ENCODE measurements around the gene MED20. TPM values are rescaled to one million over a fixed set of nuclear protein-coding genes. Genes with fewer than 3 reads are reported as not detected.
A peak's percentile ranks its signal among the peaks of the same experiment; 100 is the strongest.

The MED20 gene
- total and polyA plus RNA-seq, 8 donors: 1.2 to 34.4 (median 10.3) TPM

- peak overlapping the region in 1 of 5 donors; percentile 90 for H3K27ac ChIP-seq
- peaks cover 15 to 55% (median 45%) of the 10 kb centered on the region in 4 donors for H3K4me1 ChIP-seq
- DNase-seq: no peak
- no peak overlapping the region for H3K4me3 ChIP-seq
- H3K36me3 ChIP-seq: peaks cover 53 to 75% (median 69%) of the 10 kb centered on the region in 4 donors
- H3K9me3 ChIP-seq: no peaks in the 10 kb centered on the region
- intact Hi-C loops (cut with DNase I; ENCODE audit: low total_unique reads): loop anchor here (10.0 kb wide), 1 partner anchor 110 kb away; no protein-coding TSS in a partner anchor
- TF ChIP-seq POLR2AphosphoS5 (IDR thresholded peaks at IDR 0.05) (no peak), EP300 (IDR thresholded peaks at IDR 0.05) (no peak), POLR2A (IDR thresholded peaks at IDR 0.05) (no peak)
- TF ChIP-seq, protein P1, sequence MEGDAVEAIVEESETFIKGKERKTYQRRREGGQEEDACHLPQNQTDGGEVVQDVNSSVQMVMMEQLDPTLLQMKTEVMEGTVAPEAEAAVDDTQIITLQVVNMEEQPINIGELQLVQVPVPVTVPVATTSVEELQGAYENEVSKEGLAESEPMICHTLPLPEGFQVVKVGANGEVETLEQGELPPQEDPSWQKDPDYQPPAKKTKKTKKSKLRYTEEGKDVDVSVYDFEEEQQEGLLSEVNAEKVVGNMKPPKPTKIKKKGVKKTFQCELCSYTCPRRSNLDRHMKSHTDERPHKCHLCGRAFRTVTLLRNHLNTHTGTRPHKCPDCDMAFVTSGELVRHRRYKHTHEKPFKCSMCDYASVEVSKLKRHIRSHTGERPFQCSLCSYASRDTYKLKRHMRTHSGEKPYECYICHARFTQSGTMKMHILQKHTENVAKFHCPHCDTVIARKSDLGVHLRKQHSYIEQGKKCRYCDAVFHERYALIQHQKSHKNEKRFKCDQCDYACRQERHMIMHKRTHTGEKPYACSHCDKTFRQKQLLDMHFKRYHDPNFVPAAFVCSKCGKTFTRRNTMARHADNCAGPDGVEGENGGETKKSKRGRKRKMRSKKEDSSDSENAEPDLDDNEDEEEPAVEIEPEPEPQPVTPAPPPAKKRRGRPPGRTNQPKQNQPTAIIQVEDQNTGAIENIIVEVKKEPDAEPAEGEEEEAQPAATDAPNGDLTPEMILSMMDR (IDR thresholded peaks at IDR 0.05): no peak
- H3K27me3 ChIP-seq: no peaks in the 10 kb centered on the region
- WGBS, 5 donors: 50 to 72% (median 60%) methylated on average over 1 of the region's 1 CpG
Measured at GRCh38 chr6:41935193-41935574, 14.2 kb upstream of the MED20 start.

- 73 to 79% (median 76%) methylated on average over 7 of the region's 7 CpGs for WGBS, 5 donors
- Histone ChIP-seq H3K27me3 (no peaks in the 10 kb centered on the region), H3K4me1 (peaks cover 9 to 48% (median 38%) of the 10 kb centered on the region in 4 donors), H3K36me3 (peaks cover 59 to 82% (median 76%) of the 10 kb centered on the region in 4 donors), H3K4me3 (no peak overlapping the region), H3K27ac (no peak overlapping the region), H3K9me3 (no peaks in the 10 kb centered on the region)
- TF ChIP-seq EP300 (IDR thresholded peaks at IDR 0.05) (no peak), POLR2AphosphoS5 (IDR thresholded peaks at IDR 0.05) (no peak), POLR2A (IDR thresholded peaks at IDR 0.05) (no peak)
- TF ChIP-seq, protein P1 (IDR thresholded peaks at IDR 0.05): no peak
- DNase-seq: no peak
- intact Hi-C loops (cut with DNase I; ENCODE audit: low total_unique reads): loop anchor here (10.0 kb wide), 1 partner anchor 110 kb away; no protein-coding TSS in a partner anchor
Measured at GRCh38 chr6:41934278-41935192, 13.6 kb upstream of the MED20 start.

GRCh38 chr6:41932378-41932777 lies 11.4 kb upstream of the MED20 start:
- Histone ChIP-seq H3K9me3 (no peaks in the 10 kb centered on the region), H3K27me3 (no peaks in the 10 kb centered on the region), H3K27ac (no peak overlapping the region), H3K36me3 (peaks cover 78 to 100% (median 95%) of the 10 kb centered on the region in 4 donors), H3K4me1 (peaks cover 0 to 27% (median 20%) of the 10 kb centered on the region in 4 donors), H3K4me3 (no peak overlapping the region)
- intact Hi-C loops (cut with DNase I; ENCODE audit: low total_unique reads): loop anchor here (10.0 kb wide), 1 partner anchor 112 kb away; no protein-coding TSS in a partner anchor
- TF ChIP-seq, protein P1 (IDR thresholded peaks at IDR 0.05): no peak
- TF ChIP-seq EP300 (IDR thresholded peaks at IDR 0.05): no peak
- TF ChIP-seq POLR2AphosphoS5 (IDR thresholded peaks at IDR 0.05): no peak
- TF ChIP-seq POLR2A (IDR thresholded peaks at IDR 0.05): no peak
- no peak for DNase-seq
- WGBS, 5 donors: 88 to 95% (median 91%) methylated on average over 15 of the region's 15 CpGs

GRCh38 chr6:41931792-41932191 lies 10.9 kb upstream of the MED20 start:
- peaks cover 81 to 100% (median 97%) of the 10 kb centered on the region in 4 donors for H3K36me3 ChIP-seq

More at GRCh38 chr6:41931792-41932191, 10.9 kb upstream of the MED20 start:
- DNase-seq: no peak
- Histone ChIP-seq H3K27ac (no peak overlapping the region), H3K4me1 (peaks cover 0 to 21% (median 15%) of the 10 kb centered on the region in 4 donors), H3K4me3 (no peak overlapping the region), H3K9me3 (no peaks in the 10 kb centered on the region), H3K27me3 (no peaks in the 10 kb centered on the region)
- TF ChIP-seq, protein P1 (IDR thresholded peaks at IDR 0.05): no peak
- no peak for TF ChIP-seq EP300 (IDR thresholded peaks at IDR 0.05)
- 47 to 65% (median 57%) methylated on average over 2 of the region's 2 CpGs for WGBS, 5 donors
- intact Hi-C loops (cut with DNase I; ENCODE audit: low total_unique reads): loop anchor here (10.0 kb wide), 1 partner anchor 113 kb away; no protein-coding TSS in a partner anchor

Measured in stomach (tissue), 9 donors.